Measurements from ENCODE around the gene KIAA0930.

GRCh38 chr22:45196926-45197605 is 43.6 kb downstream of the KIAA0930 start:
- TF ChIP-seq, protein P1, sequence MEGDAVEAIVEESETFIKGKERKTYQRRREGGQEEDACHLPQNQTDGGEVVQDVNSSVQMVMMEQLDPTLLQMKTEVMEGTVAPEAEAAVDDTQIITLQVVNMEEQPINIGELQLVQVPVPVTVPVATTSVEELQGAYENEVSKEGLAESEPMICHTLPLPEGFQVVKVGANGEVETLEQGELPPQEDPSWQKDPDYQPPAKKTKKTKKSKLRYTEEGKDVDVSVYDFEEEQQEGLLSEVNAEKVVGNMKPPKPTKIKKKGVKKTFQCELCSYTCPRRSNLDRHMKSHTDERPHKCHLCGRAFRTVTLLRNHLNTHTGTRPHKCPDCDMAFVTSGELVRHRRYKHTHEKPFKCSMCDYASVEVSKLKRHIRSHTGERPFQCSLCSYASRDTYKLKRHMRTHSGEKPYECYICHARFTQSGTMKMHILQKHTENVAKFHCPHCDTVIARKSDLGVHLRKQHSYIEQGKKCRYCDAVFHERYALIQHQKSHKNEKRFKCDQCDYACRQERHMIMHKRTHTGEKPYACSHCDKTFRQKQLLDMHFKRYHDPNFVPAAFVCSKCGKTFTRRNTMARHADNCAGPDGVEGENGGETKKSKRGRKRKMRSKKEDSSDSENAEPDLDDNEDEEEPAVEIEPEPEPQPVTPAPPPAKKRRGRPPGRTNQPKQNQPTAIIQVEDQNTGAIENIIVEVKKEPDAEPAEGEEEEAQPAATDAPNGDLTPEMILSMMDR (IDR thresholded peaks at IDR 0.05; ENCODE audit: borderline replicate concordance, extremely low read depth, low read length, poor library complexity, severe bottlenecking): no peak
- no peak for TF ChIP-seq EZH2 (IDR thresholded peaks at IDR 0.05; ENCODE audit: borderline replicate concordance, low read depth, low read length, severe bottlenecking)

Measured in DND-41 (cell line).